ENCODE results near the gene HMGN2. TPM values are rescaled to one million over a fixed set of nuclear protein-coding genes. Genes with fewer than 3 reads are reported as not detected.

Gene HMGN2
- total RNA-seq, 1 experiment from 2014 or later = 421 TPM

DNA sequence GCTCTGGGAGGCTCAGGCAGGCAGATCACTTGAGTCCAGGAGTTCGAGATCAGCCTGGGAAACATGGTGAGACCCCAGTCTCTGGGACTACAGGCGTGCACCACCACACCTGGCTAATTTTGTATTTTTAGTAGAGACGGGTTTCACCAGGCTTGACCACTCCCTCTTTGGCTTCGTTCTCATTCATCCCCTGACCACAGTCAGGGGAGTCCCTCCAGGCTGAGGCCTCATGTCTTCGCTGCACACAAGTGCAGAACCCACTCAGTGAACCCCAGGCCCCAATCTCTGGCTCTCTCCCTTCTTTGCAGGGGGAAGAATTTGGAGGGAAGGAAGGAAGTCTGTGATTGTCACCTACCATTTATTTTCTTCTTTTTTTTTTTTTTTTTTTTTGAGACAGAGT, 48.1 kb downstream of the HMGN2 start:
- Histone ChIP-seq H3K27me3 (replicated peaks; ENCODE audit: control insufficient read depth, insufficient read depth, low read length) (no peaks in the 10 kb centered on the region), H3K36me3 (ENCODE audit: control insufficient read depth, insufficient read depth, low read length) (no peaks in the 10 kb centered on the region), H3K4me1 (no peaks in the 10 kb centered on the region), H3K9me3 (no peaks in the 10 kb centered on the region), H3K4me3 (ENCODE audit: low read depth, low read length) (no peak overlapping the region)
- ChIA-PET CTCF (no interaction called here), POLR2A (no interaction called here)
- DNase-seq = no peak
- Mint-ChIP-seq H3K27me3 (ENCODE audit: insufficient read depth, unreplicated experiment) (no peaks in the 10 kb centered on the region), H3K27ac (ENCODE audit: unreplicated experiment) (no peak overlapping the region), H3K36me3 (ENCODE audit: insufficient read depth, unreplicated experiment) (no peaks in the 10 kb centered on the region), H3K4me3 (ENCODE audit: unreplicated experiment) (no peak overlapping the region), H3K4me1 (ENCODE audit: low read depth, unreplicated experiment) (no peaks in the 10 kb centered on the region), H3K9me3 (ENCODE audit: unreplicated experiment) (no peaks in the 10 kb centered on the region)
- intact Hi-C loops (cut with micrococcal nuclease; ENCODE audit: unreplicated experiment) = no loop called here
- TF ChIP-seq, protein P1, sequence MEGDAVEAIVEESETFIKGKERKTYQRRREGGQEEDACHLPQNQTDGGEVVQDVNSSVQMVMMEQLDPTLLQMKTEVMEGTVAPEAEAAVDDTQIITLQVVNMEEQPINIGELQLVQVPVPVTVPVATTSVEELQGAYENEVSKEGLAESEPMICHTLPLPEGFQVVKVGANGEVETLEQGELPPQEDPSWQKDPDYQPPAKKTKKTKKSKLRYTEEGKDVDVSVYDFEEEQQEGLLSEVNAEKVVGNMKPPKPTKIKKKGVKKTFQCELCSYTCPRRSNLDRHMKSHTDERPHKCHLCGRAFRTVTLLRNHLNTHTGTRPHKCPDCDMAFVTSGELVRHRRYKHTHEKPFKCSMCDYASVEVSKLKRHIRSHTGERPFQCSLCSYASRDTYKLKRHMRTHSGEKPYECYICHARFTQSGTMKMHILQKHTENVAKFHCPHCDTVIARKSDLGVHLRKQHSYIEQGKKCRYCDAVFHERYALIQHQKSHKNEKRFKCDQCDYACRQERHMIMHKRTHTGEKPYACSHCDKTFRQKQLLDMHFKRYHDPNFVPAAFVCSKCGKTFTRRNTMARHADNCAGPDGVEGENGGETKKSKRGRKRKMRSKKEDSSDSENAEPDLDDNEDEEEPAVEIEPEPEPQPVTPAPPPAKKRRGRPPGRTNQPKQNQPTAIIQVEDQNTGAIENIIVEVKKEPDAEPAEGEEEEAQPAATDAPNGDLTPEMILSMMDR (IDR thresholded peaks at IDR 0.05; ENCODE audit: insufficient read depth in 1 of 2, low read depth in 1 of 2, low read length in 1 of 2, severe bottlenecking in 1 of 2, unreplicated experiment in 1 of 2) = no peak
- BruUV-seq (replicated peaks) = no TSS peak

DNA sequence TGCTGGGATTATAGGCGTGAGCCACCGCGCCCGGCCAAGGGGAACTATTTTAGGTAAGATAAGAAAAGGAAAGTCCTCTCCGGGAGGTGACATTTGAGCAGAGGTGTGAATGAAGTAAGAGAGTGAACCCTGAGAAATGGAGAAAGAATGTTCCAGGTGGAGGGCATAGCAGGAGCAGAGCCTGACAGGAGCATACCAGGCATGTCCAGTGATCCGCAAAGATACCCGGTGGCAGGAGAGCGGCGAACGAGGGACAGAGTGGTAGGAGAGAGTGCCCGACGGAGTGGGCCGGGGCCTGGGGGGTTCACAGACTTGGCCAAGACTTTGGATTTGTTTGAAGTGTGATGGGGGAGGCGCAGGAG, 49.4 kb downstream of the HMGN2 start:
- Mint-ChIP-seq H3K27ac (ENCODE audit: unreplicated experiment) (no peak overlapping the region), H3K4me3 (ENCODE audit: unreplicated experiment) (no peak overlapping the region), H3K36me3 (ENCODE audit: insufficient read depth, unreplicated experiment) (no peaks in the 10 kb centered on the region), H3K27me3 (ENCODE audit: insufficient read depth, unreplicated experiment) (no peaks in the 10 kb centered on the region), H3K4me1 (ENCODE audit: low read depth, unreplicated experiment) (no peaks in the 10 kb centered on the region), H3K9me3 (ENCODE audit: unreplicated experiment) (no peaks in the 10 kb centered on the region)
- H3K4me1 ChIP-seq = no peaks in the 10 kb centered on the region
- no TSS peak for BruUV-seq (replicated peaks)
- H3K27me3 ChIP-seq (replicated peaks; ENCODE audit: control insufficient read depth, insufficient read depth, low read length) = no peaks in the 10 kb centered on the region
- ChIA-PET POLR2A (no interaction called here), CTCF (interaction anchor here (1.2 kb wide), 1 partner anchor 21 kb away, joined by 3 read pairs; no protein-coding TSS in a partner anchor)
- H3K36me3 ChIP-seq (ENCODE audit: control insufficient read depth, insufficient read depth, low read length) = no peaks in the 10 kb centered on the region
- intact Hi-C loops (cut with micrococcal nuclease; ENCODE audit: unreplicated experiment) = no loop called here
- TF ChIP-seq, protein P1 (IDR thresholded peaks at IDR 0.05; ENCODE audit: insufficient read depth in 1 of 2, low read depth in 1 of 2, low read length in 1 of 2, severe bottlenecking in 1 of 2, unreplicated experiment in 1 of 2) = no peak
- H3K4me3 ChIP-seq (ENCODE audit: low read depth, low read length) = no peak overlapping the region
- no peak for DNase-seq
- H3K9me3 ChIP-seq = no peaks in the 10 kb centered on the region

GRCh38 chr1:26522073-26522472, 49.8 kb downstream of the HMGN2 start:
- no peaks in the 10 kb centered on the region for H3K9me3 ChIP-seq
- intact Hi-C loops (cut with micrococcal nuclease; ENCODE audit: unreplicated experiment) = no loop called here
- Mint-ChIP-seq H3K4me1 (ENCODE audit: low read depth, unreplicated experiment) (no peaks in the 10 kb centered on the region), H3K27ac (ENCODE audit: unreplicated experiment) (no peak overlapping the region), H3K27me3 (ENCODE audit: insufficient read depth, unreplicated experiment) (no peaks in the 10 kb centered on the region), H3K36me3 (ENCODE audit: insufficient read depth, unreplicated experiment) (no peaks in the 10 kb centered on the region), H3K9me3 (ENCODE audit: unreplicated experiment) (no peaks in the 10 kb centered on the region), H3K4me3 (ENCODE audit: unreplicated experiment) (no peak overlapping the region)
- no peak overlapping the region for H3K4me3 ChIP-seq (ENCODE audit: low read depth, low read length)
- DNase-seq = no peak
- no peaks in the 10 kb centered on the region for H3K4me1 ChIP-seq
- H3K36me3 ChIP-seq (ENCODE audit: control insufficient read depth, insufficient read depth, low read length) = no peaks in the 10 kb centered on the region
- CTCF ChIA-PET = interaction anchor here (0.5 to 1.2 kb wide), 2 partner anchors 22 to 617 kb away, joined by 3 read pairs; no protein-coding TSS in a partner anchor
- no peaks in the 10 kb centered on the region for H3K27me3 ChIP-seq (replicated peaks; ENCODE audit: control insufficient read depth, insufficient read depth, low read length)
- POLR2A ChIA-PET = no interaction called here
- TF ChIP-seq, protein P1 (IDR thresholded peaks at IDR 0.05; ENCODE audit: insufficient read depth in 1 of 2, low read depth in 1 of 2, low read length in 1 of 2, severe bottlenecking in 1 of 2, unreplicated experiment in 1 of 2) = no peak
- no TSS peak for BruUV-seq (replicated peaks)

Measured in Caco-2 (cell line).